T-helper 1 cell treated with Interleukin-12 subunit alpha and Interleukin-12 subunit beta and Interleukin-4 antibody, amounts not matched to agents 30 μg/mL and 1 μg/mL, for 36 hours (primary cell): ENCODE data around the gene SMNDC1.

Source experiments
- H3K27ac Mint-ChIP-seq: one replicate; pipeline ENCODE4 v1.8.0; 2021; ENCODE audit warnings: mild to moderate bottlenecking, mixed read lengths
- H3K27me3 Mint-ChIP-seq: one replicate; pipeline ENCODE4 v1.8.0; 2021; ENCODE audit warnings: low read depth, mixed read lengths
- H3K36me3 Mint-ChIP-seq: one replicate; pipeline ENCODE4 v1.8.0; 2021; ENCODE audit warnings: low read depth, mixed read lengths
- H3K4me1 Mint-ChIP-seq: one replicate; pipeline ENCODE4 v1.8.0; 2021; ENCODE audit warnings: low read depth, mixed read lengths
- H3K4me3 Mint-ChIP-seq: one replicate; pipeline ENCODE4 v1.8.0; 2021; ENCODE audit warnings: mild to moderate bottlenecking, moderate library complexity, mixed read lengths
- H3K9me3 Mint-ChIP-seq: one replicate; pipeline ENCODE4 v1.8.0; 2021; ENCODE audit warnings: mixed read lengths

The SMNDC1 gene

DNA sequence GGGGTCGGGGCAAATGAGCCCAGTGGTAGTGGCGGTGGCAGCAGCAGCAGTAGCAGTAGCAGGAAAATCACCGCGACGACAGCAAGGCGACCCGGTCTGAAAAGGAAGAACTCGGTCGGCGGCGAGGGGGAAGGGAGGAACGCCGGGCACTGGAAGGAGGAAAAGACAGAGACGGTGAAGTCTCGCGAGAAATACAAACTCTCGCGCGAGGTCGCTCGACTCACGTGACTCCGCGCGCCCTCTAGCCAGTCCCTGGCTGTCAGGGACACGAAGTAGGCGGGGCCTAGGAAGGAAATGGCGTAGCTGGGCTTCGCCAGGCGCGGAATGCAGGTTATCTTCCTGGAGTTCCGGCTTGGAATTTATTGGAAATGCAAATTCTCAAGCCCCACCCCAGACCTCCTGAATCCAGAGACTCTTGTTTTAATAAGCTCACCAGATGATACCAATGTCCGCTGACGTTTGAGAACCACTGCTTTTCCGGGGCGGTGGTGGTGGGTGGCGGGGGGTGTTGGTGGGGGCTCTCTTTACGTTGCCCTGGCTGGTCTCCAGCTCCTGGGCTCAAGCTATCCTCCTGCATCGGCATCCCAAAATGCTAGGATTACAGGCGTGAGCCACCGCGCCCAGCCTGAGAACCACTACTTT lies at the start of gene SMNDC1:
TSS of gene SMNDC1 (minus strand) at position 141 of the 642 bp plus-strand sequence. CDS start 1,333 bp downstream, outside the sequence.
- Mint-ChIP-seq H3K27me3 (no peaks in the 10 kb centered on the region), H3K27ac (peak within 1 kb of the TSS; percentile 97), H3K4me1 (peaks cover 31% of the 10 kb centered on the region), H3K4me3 (peak within 1 kb of the TSS; percentile 96), H3K9me3 (no peaks in the 10 kb centered on the region), H3K36me3 (peaks cover 23% of the 10 kb centered on the region)

GRCh38 chr10:110354322-110354766 lies 49.6 kb upstream of the SMNDC1 start:
- peak overlapping the region; percentile 99 for H3K27ac Mint-ChIP-seq
- peaks cover 61% of the 10 kb centered on the region for H3K4me1 Mint-ChIP-seq
- H3K27me3 Mint-ChIP-seq: peaks cover 8% of the 10 kb centered on the region
- no peaks in the 10 kb centered on the region for H3K9me3 Mint-ChIP-seq
- H3K36me3 Mint-ChIP-seq: peaks cover 3% of the 10 kb centered on the region
- peak overlapping the region; percentile 88 for H3K4me3 Mint-ChIP-seq

DNA sequence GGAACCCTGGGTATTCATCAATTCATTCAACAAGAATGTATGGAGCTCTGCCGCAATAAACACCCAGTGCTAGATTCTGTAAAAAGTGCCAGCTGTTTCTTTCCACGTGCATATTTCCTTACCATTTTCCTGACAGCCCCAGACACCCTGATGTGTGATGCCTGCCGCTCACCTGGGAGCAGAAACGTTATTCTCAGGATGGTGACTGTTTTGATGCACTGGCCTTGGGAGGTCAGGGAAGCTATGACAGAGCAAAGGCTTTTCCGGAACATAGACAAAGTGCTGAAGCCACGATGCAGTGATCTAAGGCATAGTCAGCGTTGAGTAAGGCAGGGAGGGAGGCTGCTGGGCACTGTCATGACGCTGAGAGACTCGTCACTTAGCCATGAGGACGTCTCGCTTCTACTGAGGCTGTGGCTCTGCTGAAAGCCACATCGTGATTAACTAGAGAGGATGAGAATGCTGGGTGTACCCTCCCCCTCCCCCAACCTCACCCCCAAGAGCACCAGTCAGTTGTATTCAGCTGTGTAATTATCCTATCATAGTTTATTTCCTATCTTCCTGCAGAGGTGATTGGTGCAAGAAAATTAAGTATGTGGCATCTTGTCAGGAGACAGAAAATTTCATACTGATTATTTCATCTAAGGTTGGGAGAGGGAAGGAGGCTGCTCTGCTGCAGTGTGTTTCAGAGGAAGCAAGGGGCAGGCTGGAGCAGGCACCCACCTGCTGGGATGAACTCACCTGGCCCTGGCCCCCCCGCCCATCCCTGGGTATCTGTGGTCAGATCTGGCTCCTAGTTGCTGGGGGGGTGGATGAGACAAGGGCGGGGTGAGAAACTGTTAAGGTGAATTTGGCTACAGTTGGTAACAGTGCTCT lies 48.8 kb upstream of the SMNDC1 start:
- Mint-ChIP-seq H3K36me3 (peaks cover 1% of the 10 kb centered on the region), H3K27me3 (peaks cover 8% of the 10 kb centered on the region), H3K27ac (peak overlapping the region; percentile 99), H3K4me1 (peaks cover 55% of the 10 kb centered on the region), H3K4me3 (peak overlapping the region; percentile 88), H3K9me3 (no peaks in the 10 kb centered on the region)

- no peak overlapping the region for H3K4me3 Mint-ChIP-seq
- H3K4me1 Mint-ChIP-seq: peaks cover 49% of the 10 kb centered on the region
- H3K9me3 Mint-ChIP-seq: no peaks in the 10 kb centered on the region
- peak overlapping the region; percentile 99 for H3K27ac Mint-ChIP-seq
- H3K27me3 Mint-ChIP-seq: peaks cover 8% of the 10 kb centered on the region
- H3K36me3 Mint-ChIP-seq: peaks cover 1% of the 10 kb centered on the region
Measured at GRCh38 chr10:110352930-110353243, 48.2 kb upstream of the SMNDC1 start.

DNA sequence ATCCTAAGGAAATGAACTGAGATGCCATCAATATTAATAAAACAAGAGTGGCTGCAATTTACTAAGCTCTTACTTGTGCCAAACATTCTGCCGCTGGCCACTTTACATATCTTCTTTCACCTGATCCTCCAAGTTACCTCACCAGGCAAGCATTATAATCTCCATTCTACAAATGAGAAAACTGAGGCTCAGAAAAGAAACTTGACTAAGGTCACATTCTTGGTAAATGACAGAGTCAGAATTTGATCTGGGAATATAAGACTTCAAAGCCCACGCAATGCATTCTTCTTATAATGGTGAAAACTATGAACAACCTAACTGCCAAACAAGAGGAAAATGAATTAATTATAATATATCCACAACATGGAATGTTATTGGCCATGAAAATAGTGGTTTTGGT lies 46.1 kb upstream of the SMNDC1 start:
- Mint-ChIP-seq H3K4me3 (no peak overlapping the region), H3K27me3 (peaks cover 8% of the 10 kb centered on the region), H3K27ac (no peak overlapping the region), H3K36me3 (peaks cover 1% of the 10 kb centered on the region), H3K4me1 (peaks cover 38% of the 10 kb centered on the region), H3K9me3 (no peaks in the 10 kb centered on the region)

- Mint-ChIP-seq H3K9me3 (no peaks in the 10 kb centered on the region), H3K27ac (no peak overlapping the region), H3K27me3 (peaks cover 8% of the 10 kb centered on the region), H3K4me3 (no peak overlapping the region), H3K36me3 (peaks cover 1% of the 10 kb centered on the region), H3K4me1 (peaks cover 34% of the 10 kb centered on the region)
Measured at GRCh38 chr10:110349831-110350230, 45.1 kb upstream of the SMNDC1 start.

DNA sequence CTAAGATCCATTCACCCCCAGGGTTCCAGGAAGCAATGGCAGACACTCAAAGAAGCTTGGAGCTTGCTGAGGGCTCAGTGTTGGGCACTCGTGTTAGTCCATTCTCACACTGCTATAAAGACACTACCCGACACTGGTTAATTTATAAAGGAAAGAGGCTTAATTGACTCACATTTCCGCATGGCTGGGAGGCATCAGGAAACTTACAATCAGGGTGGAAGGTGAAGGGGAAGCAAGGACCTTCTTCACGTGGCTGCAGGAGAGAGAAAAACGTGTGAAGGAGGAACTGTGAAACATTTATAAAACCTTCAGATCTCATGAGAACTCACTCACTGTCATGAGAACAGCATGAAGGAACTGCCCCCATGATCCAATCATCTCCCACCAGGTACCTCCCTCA lies 44.7 kb upstream of the SMNDC1 start:
- H3K36me3 Mint-ChIP-seq: peaks cover 1% of the 10 kb centered on the region
- H3K9me3 Mint-ChIP-seq: no peaks in the 10 kb centered on the region
- no peak overlapping the region for H3K27ac Mint-ChIP-seq
- H3K4me1 Mint-ChIP-seq: peaks cover 30% of the 10 kb centered on the region
- H3K27me3 Mint-ChIP-seq: peaks cover 11% of the 10 kb centered on the region
- H3K4me3 Mint-ChIP-seq: no peak overlapping the region

- no peak overlapping the region for H3K27ac Mint-ChIP-seq
- peaks cover 18% of the 10 kb centered on the region for H3K27me3 Mint-ChIP-seq
- peaks cover 1% of the 10 kb centered on the region for H3K36me3 Mint-ChIP-seq
- H3K9me3 Mint-ChIP-seq: no peaks in the 10 kb centered on the region
- peaks cover 20% of the 10 kb centered on the region for H3K4me1 Mint-ChIP-seq
- no peak overlapping the region for H3K4me3 Mint-ChIP-seq
Measured at GRCh38 chr10:110348336-110348735, 43.6 kb upstream of the SMNDC1 start.

- peaks cover 25% of the 10 kb centered on the region for H3K27me3 Mint-ChIP-seq
- H3K9me3 Mint-ChIP-seq: no peaks in the 10 kb centered on the region
- no peak overlapping the region for H3K4me3 Mint-ChIP-seq
- H3K27ac Mint-ChIP-seq: no peak overlapping the region
- H3K36me3 Mint-ChIP-seq: peaks cover 1% of the 10 kb centered on the region
- H3K4me1 Mint-ChIP-seq: peaks cover 14% of the 10 kb centered on the region
Measured at GRCh38 chr10:110346914-110347313, 42.2 kb upstream of the SMNDC1 start.

DNA sequence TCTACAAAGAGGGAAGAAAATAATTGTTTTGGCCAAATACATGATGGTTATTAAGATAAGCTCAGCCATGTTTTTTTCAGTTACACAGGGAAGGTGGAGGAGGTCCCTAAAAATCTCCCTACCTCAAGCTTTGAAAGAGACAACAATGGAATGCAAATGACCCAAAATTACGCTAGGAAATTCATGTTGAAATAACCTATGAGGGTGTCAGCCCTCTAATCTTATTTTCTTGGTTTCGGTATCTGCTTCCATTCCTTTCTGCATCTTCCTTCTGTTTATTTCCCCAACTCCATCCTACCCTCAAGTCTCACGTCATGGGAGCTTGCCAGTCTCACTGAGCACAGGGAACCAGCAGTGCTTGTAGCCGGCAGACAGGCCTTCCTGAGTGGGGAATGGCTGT lies 40.6 kb upstream of the SMNDC1 start:
- H3K4me3 Mint-ChIP-seq: no peak overlapping the region
- peaks cover 12% of the 10 kb centered on the region for H3K4me1 Mint-ChIP-seq
- H3K36me3 Mint-ChIP-seq: no peaks in the 10 kb centered on the region
- peaks cover 24% of the 10 kb centered on the region for H3K27me3 Mint-ChIP-seq
- H3K27ac Mint-ChIP-seq: no peak overlapping the region
- H3K9me3 Mint-ChIP-seq: no peaks in the 10 kb centered on the region

DNA sequence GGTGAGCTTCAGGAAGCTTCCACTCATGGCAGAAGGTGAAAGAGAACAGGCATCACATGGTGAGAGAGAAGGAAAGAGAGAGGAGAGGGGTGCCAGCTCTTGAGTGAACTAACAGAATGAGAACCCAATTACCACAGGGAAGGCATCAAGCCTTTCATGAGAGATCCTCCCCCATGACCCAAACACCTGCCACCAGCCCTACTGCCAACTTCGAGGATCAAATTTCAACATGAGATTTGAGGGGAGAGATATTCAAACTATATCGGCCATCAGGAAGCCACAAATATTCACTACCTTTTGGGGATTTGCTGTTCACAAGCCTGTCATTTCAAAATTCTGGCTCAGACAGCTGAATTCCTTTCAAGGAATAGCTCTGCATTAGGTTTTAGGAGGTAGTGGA lies 39.9 kb upstream of the SMNDC1 start:
- H3K9me3 Mint-ChIP-seq: no peaks in the 10 kb centered on the region
- peaks cover 12% of the 10 kb centered on the region for H3K4me1 Mint-ChIP-seq
- H3K4me3 Mint-ChIP-seq: no peak overlapping the region
- H3K27me3 Mint-ChIP-seq: peaks cover 24% of the 10 kb centered on the region
- no peak overlapping the region for H3K27ac Mint-ChIP-seq
- no peaks in the 10 kb centered on the region for H3K36me3 Mint-ChIP-seq

DNA sequence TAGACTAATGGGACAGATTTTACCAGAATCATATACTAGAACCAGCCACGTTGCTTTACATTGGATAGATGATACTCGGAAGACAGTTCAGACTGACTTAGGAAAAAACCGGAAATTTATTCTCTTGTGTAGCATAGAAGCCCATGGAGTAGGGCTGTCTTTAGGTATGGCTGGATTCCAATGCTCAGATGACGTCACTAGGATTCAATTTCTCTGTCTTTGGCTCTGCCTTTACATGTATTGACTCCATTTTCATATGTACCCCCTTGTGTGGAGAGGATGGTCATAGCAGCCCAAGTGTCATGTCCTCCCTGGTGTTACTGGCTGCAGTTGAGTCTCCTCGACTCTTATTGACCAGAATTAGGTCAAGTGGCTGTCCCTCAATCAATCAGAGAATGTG lies 39.2 kb upstream of the SMNDC1 start:
- Mint-ChIP-seq H3K9me3 (no peaks in the 10 kb centered on the region), H3K27ac (no peak overlapping the region), H3K4me1 (peaks cover 12% of the 10 kb centered on the region), H3K27me3 (peaks cover 24% of the 10 kb centered on the region), H3K36me3 (no peaks in the 10 kb centered on the region), H3K4me3 (no peak overlapping the region)

GRCh38 chr10:110340816-110341215 lies 36.1 kb upstream of the SMNDC1 start:
- no peak overlapping the region for H3K27ac Mint-ChIP-seq
- H3K27me3 Mint-ChIP-seq: peaks cover 24% of the 10 kb centered on the region
- no peaks in the 10 kb centered on the region for H3K9me3 Mint-ChIP-seq
- H3K36me3 Mint-ChIP-seq: no peaks in the 10 kb centered on the region
- H3K4me1 Mint-ChIP-seq: peaks cover 25% of the 10 kb centered on the region
- H3K4me3 Mint-ChIP-seq: no peak overlapping the region

- no peaks in the 10 kb centered on the region for H3K36me3 Mint-ChIP-seq
- H3K4me1 Mint-ChIP-seq: peaks cover 28% of the 10 kb centered on the region
- H3K27me3 Mint-ChIP-seq: peaks cover 24% of the 10 kb centered on the region
- H3K27ac Mint-ChIP-seq: no peak overlapping the region
- H3K9me3 Mint-ChIP-seq: no peaks in the 10 kb centered on the region
- no peak overlapping the region for H3K4me3 Mint-ChIP-seq
Measured at GRCh38 chr10:110340122-110340521, 35.4 kb upstream of the SMNDC1 start.

- Mint-ChIP-seq H3K4me3 (no peak overlapping the region), H3K36me3 (no peaks in the 10 kb centered on the region), H3K27me3 (peaks cover 10% of the 10 kb centered on the region), H3K9me3 (peaks cover under 1% of the 10 kb centered on the region), H3K4me1 (peaks cover 37% of the 10 kb centered on the region), H3K27ac (no peak overlapping the region)
Measured at GRCh38 chr10:110337906-110338305, 33.2 kb upstream of the SMNDC1 start.
